ENCODE results near the gene SLC9A3. TPM values are rescaled to one million over a fixed set of nuclear protein-coding genes. Genes with fewer than 3 reads are reported as not detected.

Gene SLC9A3
- total RNA-seq, 1 donor: 1.8 TPM

DNA sequence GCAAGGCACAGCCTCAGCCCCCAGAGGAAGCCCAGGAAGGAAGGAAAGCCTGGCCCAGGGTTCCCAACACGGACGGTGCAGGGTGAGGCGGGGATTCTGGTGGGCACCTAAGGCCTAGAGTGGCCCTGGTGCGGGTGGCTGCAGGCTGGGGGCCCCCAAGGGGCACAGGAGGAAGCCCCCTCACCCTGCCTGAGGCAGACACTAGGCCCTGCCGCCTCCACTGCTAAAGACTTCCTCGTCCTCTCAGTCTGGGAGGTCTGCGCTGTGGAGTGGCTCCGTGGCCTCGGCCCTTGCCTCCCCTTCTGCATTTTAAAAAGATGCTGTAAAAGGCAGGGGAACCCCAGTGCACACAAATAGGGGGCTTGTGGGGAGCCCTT, 3.4 kb downstream of the SLC9A3 start:
- no peak overlapping the region for H3K4me3 ChIP-seq (ENCODE audit: low read depth, low read length)
- no peak for DNase-seq (ENCODE audit: low read depth)
- TF ChIP-seq, protein P1, sequence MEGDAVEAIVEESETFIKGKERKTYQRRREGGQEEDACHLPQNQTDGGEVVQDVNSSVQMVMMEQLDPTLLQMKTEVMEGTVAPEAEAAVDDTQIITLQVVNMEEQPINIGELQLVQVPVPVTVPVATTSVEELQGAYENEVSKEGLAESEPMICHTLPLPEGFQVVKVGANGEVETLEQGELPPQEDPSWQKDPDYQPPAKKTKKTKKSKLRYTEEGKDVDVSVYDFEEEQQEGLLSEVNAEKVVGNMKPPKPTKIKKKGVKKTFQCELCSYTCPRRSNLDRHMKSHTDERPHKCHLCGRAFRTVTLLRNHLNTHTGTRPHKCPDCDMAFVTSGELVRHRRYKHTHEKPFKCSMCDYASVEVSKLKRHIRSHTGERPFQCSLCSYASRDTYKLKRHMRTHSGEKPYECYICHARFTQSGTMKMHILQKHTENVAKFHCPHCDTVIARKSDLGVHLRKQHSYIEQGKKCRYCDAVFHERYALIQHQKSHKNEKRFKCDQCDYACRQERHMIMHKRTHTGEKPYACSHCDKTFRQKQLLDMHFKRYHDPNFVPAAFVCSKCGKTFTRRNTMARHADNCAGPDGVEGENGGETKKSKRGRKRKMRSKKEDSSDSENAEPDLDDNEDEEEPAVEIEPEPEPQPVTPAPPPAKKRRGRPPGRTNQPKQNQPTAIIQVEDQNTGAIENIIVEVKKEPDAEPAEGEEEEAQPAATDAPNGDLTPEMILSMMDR (IDR thresholded peaks at IDR 0.05; ENCODE audit: insufficient read depth, low read length): no peak

GRCh38 chr5:520196-520849, 3.9 kb downstream of the SLC9A3 start:
- H3K4me3 ChIP-seq (ENCODE audit: low read depth, low read length): no peak overlapping the region
- DNase-seq (ENCODE audit: low read depth): no peak
- TF ChIP-seq, protein P1 (IDR thresholded peaks at IDR 0.05; ENCODE audit: insufficient read depth, low read length): no peak

GRCh38 chr5:518721-519120, 5.5 kb downstream of the SLC9A3 start:
- DNase-seq (ENCODE audit: low read depth): no peak
- TF ChIP-seq, protein P1 (IDR thresholded peaks at IDR 0.05; ENCODE audit: insufficient read depth, low read length): no peak

DNA sequence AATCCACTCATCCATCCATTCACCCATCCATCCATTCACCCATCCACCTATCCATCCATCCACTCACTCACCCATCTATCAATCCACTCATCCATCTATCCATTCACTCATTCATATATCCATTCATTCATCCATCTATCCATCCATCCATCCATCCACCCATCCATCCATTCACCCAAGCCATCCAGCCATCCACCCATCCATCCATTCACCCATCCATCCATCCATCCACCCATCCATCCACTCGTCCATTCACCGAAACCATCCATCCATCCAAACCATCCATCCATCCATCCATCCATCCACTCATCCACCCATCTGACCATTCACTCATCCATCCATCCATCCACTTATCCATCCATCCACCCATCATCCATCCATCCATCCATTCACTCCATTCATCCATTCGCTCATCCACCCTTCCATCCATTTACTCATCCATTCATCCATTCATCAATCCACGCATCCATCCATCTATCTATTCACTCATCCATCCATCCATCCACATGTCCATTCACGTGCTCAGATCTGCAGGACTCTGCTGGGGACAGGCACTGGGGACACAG, 6.6 kb downstream of the SLC9A3 start:
- DNase-seq (ENCODE audit: low read depth): no peak
- no peak overlapping the region for H3K4me3 ChIP-seq (ENCODE audit: low read depth, low read length)
- TF ChIP-seq, protein P1 (IDR thresholded peaks at IDR 0.05; ENCODE audit: insufficient read depth, low read length): no peak

More at GRCh38 chr5:518721-519120, 5.5 kb downstream of the SLC9A3 start:
- H3K4me3 ChIP-seq (ENCODE audit: low read depth, low read length): no peak overlapping the region

DNA sequence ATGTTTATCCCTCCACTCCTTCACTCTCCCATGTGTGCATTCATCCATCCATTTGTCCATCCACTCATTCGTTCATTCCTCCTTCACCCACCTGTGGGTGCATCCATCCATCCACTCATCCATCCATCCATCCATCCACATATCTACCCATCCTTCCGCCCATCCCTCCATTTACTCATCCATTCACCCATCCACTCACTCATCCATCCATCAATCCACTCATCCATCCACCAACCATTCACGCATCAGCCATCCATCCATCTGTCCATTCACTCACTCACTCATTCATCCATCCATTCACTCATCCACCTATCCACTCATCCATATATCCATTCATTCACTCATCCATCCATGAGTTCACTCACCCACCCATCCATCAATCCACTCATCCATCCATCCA, 7.3 kb downstream of the SLC9A3 start:
- DNase-seq (ENCODE audit: low read depth): no peak
- TF ChIP-seq, protein P1 (IDR thresholded peaks at IDR 0.05; ENCODE audit: insufficient read depth, low read length): no peak
- no peak overlapping the region for H3K4me3 ChIP-seq (ENCODE audit: low read depth, low read length)

DNA sequence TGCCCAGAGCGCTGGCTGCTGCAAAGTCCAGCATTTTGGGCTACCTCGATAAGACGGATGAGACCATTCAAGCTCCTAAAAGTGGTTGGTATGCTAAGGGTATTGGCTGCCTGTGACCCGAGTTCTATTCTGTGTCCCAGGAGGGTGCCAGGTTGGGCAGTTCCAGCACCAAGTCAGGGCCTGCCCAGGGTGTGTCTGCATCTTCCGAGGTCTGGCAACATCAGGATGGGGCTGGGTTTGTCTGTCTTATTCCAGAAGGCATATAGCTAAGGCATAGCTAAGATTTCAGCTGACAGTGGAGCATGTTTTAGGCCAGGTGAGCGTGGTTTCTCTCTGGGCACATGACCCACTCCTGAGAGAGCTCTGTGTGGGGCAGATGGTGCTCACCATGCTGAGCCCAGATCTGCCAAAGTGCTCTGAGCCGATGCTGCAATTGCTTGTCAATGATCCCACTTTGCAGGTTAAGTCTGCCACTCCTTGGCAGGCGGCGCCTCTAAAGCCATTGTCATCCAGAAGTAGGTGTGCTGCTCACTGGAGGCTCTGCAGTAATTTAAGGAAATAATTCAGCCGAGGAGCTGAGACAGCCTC, 7.8 kb downstream of the SLC9A3 start:
- DNase-seq (ENCODE audit: low read depth): no peak
- TF ChIP-seq, protein P1 (IDR thresholded peaks at IDR 0.05; ENCODE audit: insufficient read depth, low read length): no peak
- H3K4me3 ChIP-seq (ENCODE audit: low read depth, low read length): no peak overlapping the region
